Dermis microvascular lymphatic vessel endothelial cell (primary cell): Measurements from ENCODE around the gene ALG1. TPM values are rescaled to one million over a fixed set of nuclear protein-coding genes. Genes with fewer than 3 reads are reported as not detected.
A peak's percentile ranks its signal among the peaks of the same experiment; 100 is the strongest.
"Not testable (repeated sequence)": the region's sequence is repeated elsewhere in the genome, so short reads cannot be mapped to it uniquely, and the experiment has no call there.

ENCODE experiments used
- DNase-seq, 2 donors: peaks; one replicate each; pipeline versions ENCODE4 v3.0.0 to v3.0.0-alpha.2; 2010; ENCODE audit warnings: low read depth in 2 of 2
- total RNA-seq: library from RNA; depleted of rRNA; stranded (reverse); fragments of >200 nt; gene quantifications from 2 replicates; pipeline ENCODE4 v1.2.1, GENCODE V29; 2014

Gene ALG1
- total RNA-seq, 1 donor from 2014 or later, result 24.8 TPM

DNA sequence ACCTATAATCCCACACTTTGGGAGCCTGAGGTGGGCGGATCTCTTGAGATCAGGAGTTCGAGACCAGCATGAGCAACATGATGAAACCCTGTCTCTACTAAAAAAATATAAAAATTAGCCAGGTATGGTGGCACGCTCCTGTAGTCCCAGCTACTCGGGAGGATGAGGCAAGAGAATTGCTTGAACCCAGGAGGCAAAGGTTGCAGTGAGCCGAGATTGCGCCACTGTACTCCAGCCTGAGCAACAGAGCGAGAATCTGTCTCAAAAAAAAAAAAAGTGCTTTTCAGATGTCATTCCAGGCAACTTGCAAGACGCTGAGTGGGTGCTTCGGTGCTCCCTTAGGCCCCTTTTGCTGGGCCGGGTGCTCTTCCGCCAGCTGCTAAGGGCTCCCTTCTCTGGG is 27.1 kb upstream of the ALG1 start:
- not testable (repeated sequence) for DNase-seq

DNA sequence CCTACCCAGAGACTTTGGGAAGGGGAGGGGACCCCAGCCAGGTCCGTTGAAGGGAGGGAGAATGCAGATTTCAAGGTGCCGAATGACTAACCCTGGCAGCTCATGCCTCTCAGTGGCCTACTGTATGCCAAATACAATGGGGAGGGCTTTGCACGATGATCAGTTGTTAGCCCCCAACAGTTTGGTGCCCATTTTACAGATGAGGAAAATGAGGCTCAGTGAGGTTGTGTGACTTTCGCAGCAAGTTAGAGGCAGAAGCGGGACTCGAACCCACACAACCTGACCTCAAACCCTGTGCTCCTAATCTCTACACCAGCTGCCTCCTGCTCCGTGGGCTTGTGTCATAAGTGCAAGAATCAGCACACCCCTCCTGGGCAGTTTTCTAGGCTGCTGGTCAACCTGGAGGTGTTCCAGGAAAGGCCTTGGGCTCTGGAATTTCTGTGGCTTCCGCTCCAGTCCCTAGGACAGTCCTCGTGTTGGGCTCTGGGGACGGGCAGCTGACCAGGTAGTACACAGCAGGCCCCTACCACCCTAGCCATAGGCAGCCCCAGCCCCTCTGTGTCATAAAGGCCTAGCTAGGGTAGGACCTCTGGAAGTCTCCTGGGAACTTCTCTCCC is 26.0 kb upstream of the ALG1 start:
- no peak for DNase-seq

DNA sequence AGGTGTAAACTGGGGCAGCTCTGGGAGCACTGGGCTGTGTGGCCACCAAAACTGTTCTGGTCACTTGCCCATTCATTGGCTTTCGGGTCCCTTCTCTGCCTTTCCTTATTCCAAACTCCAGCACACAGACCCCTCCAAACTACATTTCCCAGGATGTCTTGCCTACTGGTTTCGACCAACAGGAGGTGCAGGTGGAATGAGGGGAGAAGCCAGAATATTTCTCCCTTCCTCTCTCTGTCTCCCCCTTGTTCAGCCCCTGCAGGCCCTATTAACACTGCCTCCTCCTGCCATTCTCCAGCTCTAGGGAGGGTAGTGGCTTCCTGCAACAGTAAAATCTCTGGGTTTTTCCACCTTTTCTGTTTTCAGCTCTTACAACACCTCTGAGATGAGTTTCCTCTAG is 24.7 kb upstream of the ALG1 start:
- no peak for DNase-seq

DNA sequence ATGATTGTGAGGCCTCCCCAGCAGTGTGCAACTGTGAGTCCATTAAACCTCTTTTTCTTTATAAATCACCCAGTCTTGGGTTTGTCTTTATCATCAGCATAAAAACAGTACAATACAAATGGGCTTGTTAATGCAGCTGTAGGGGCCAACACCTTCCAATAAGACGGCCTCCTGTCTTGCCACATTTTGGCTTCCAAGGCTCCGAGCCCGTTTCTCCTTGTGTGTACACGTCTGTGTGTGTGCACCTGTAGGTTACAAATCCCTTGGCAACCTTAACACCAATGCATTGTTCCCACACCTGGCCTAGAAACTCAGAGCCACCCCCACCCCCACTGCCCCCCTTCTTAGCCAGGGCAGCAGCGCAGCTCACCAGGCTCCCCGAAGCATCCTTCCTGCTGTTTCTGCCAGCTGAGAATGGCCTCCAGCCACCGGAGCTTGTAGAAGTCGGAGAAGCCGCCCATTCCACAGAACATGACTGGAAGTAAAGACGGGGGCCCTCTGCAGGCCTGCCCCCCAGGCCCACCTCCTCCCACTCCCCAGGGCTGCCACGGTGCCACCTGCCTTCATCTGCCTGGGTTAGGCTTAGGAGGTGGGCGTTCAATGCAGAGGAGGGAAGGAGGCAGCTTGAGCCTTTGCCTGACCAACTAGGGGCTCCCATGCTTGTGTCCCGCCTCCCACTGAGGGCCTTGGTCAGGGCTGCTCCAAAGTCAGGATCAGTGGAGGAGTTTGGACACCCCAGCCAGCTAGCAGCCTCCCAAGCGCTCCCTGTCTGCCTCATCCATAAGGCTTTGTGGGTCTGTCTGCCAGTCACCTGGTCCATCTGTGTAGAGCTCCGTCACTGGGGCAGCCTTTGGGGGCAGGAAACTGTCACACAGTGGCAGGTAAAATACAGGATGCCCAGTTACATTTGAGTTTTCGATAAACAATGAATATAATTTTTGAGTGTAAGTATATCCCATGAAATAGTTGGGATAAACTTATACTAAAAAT is 16.5 kb upstream of the ALG1 start:
- DNase-seq, result no peak

DNA sequence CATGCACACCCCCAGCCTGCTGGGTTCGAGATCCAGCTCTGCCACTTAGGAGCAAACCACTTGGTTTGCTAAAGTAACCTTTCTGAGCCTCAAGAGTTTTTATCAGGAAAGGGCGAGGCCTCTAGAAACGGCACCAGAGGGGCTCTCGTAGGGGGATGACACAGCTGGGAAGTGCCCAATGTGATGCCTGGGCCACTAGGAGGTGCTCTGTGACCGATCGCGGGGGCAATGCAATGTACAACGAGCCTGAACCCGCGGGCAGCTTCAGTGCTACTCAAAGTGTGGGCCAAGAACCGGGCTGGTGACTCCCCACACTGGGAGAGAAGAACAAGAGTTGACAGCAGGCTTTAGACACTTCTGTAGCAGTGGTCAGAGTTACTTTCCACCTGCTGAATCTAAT is 15.3 kb upstream of the ALG1 start:
- DNase-seq, result peak; percentile 10 to 40

DNA sequence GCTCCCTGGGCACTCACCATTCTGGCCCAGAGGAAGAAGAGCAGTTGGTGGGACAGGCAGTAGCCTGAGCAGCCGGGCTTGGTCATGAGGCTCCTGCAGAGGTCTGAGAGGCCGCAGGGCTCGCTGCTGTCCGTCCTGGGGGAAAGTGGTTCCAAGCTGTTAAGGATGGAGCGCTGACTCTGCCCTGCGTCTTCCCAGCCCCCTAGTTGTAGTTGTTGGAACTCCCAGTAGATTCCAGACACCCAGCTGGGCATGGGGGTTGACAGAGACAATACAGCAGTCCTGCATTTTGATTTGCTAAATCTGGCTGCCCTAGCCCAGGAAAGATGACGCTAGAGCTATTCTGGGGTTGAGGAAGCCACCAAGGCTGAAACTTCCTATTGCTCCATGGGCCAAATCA is 13.2 kb upstream of the ALG1 start:
- DNase-seq, result peak in 1 of 2 donors; percentile 21

DNA sequence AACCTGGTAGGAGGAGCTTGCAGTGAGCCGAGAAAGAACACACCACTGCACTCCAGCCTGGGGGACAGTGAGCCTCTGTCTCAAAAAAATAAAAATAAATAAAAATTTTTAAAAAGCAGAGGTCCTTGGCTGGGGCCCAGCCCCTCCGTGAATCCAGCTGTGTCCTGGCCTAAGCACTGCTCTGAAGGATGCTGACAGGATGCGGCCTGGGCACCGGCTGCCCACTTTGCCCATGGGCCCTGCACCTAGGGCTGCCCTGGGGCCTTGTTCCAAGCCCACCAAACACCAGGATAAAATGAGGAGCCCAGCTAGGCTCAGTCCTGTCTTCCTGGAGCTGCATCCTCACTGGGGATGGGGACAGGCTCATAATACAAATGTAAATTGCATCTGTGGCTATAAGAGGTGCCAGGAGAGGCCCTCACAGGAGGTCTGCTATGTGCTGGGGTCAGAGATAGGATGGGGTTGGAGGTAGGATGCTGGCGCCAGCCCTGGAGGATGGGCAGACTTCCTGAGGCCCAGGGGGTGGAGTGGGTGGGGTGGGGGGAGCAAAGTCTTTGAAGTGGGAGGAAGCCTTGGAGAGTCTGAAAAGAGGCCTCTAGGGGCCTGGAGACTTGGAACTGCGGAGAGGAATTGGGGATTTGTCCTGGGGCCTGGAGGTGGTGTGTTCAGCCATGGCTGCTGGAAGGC is 12.1 kb upstream of the ALG1 start:
- no peak for DNase-seq

DNA sequence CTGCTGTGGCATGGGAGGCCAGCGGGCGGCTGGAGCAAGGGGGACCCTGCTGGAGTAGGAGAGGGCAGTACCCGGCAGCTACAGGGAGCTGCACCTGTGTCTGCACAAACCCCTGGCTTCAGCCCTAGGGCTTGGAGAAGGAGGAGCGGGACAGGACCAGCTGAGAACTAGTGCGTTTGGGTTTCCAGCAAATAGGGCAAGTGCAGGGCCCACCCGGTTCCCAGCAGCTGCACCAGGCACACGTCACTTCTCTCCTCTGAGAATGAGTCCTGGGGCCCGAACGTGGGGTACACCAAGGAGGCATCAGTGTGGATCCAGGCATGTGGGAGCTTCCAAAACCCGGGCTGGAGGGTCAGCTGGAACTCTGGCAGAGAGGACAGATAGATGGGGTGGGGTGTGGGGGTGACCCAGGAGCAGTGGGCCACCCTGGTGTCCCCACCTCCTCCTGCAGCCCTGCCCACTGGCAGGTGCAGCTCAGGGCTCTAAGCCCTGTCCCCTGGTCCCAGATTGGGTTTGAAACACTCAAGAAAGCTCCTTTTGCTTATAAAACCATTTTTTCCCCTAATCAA is 11.5 kb upstream of the ALG1 start:
- no peak for DNase-seq

DNA sequence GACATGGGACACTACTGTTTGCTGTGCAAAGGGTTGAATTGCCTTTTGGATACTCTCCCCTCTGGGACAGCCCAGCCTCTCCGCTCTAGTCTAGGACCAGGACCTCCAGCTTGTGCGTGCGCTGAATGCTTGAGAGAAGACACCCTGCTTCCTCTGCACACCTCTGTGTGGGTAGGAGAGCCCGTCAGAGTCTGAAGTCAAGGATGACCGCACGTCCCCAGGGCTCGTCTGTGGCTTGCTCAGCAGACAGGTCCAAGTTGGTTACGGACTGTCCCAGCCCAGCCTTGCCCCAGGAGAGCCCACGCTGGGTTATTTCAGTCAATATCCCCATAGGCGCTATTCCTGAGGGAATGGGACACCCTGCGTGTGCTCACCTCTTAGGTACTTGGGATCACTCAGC is 9.6 kb upstream of the ALG1 start:
- DNase-seq, result no peak

DNA sequence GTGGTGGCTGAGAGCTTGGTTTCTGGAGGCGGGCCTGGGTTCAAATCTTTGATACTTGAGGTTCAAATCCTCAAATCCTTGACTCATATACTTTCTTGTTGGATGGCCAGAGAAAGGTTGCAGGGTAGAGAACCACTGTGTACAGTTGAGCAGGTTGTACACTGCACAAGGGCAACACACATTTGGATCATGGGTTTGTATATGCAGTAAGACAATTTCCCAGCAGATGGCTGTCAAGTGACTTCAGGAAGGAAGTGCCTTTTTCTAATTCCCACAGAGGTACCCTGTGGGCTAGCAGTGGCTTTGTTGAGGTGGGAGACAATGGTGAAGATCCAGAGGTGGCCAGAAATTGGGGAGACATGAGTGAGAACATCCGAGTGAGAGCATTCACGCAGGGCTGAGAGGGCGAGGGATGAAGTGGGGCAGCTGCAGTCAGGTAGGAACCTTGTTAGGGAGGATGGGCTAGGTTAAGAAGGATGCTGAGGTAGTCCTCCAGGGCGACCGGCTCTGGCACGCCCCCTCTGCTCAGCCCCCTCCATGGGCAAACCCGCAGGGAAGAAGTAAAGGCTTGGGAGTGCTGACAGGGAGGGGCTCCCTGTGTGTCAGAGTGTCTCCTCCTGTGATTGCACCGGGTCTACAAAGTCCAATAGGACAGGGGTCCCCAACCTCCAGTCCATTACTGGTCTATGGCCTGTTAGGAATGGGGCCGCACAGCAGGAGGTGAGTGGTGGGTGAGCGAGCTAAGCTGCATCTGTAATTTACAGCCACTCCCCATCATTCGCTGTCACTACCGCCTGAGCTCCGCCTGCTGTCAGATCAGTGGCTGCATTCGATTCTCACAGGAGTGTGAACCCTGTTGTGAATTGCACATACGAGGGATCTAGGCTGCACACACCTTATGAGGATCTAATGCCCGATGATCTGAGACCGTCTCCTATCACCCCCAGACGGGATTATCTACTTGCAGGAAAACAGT is 8.6 kb upstream of the ALG1 start:
- DNase-seq, result no peak

DNA sequence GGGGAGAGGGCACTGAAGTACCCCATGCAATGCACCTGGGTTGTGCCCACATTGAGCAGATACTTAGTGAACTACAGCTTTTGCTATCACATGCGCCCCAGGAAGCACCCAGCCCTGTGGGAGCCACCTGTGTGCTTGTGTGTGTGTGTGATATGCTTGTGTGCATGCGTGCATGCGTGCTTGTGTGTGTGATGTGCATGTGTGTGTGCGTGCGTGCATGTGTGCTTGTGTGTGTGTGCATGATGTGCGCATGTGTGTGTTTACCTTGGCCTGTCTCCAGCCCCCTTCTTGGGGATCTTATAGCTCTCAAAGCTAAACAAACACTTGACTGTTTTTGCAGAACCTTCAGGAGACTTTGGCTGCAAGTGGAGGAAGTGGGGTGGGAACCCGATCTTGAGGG is 6.7 kb upstream of the ALG1 start:
- DNase-seq, result no peak

DNA sequence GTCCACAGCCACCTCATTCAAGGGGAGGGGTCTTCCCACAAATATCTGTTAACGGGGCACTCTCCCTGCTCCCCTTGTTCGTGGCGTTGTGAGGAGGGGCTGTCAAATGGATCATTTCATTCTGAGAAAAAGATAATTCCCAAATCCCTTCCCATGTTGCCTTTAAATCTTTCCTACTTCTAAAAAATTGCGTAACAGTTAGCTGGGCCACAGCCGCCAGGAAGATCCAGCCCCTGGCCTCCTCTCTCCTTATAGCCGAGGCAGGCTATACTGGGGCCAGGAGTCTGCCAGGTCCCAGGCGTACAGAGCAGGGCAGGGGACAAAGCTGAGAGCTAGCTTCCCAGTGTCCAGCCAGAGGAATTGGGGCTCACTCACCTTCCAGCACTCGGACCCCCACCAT is 6.3 kb upstream of the ALG1 start:
- DNase-seq, result no peak

DNA sequence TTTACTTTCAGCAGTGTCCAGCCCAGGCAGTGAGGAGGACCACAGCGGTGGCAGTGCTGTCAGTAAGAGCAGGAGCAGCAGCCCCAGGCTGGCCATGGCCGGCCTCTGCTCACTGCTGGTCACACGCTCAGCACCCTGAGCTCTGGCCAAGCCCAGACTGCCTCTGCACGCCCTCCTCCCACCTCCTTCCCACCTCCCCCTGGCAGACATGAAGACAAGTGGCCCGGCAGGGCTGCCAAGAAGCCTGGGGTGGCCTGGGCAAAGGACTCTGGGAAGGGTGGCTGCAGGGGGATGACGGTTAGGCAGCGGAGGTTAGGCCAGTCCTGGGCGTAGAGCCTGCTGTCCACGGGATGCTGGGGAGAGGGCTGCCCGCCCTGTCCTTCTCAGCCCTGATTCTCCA is 5.8 kb upstream of the ALG1 start, which contains the start of gene C16orf89:
C16orf89 (minus strand) TSS at position 144 of the 400 bp plus-strand sequence; CDS start at position 96, 48 bp downstream.
- no peak for DNase-seq

DNA sequence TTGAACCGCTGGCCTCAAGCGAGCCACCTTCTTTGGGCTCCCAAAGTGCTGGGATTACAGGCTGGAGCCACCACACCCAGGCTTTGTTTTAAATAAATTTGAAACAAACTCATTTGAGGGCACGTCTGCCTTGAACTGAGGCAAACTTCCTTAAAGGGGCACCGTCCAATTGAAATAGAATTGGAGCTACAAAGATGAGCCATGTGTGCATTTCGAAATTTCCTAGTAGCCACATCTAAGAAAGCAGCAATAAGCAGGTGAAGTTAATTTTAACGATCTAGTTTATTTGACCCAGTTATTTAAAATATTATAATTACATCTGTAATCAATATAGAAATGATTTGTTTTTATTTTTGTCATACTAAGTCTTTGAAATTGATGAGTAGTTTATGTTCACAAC is 5.1 kb upstream of the ALG1 start:
- DNase-seq, result no peak

DNA sequence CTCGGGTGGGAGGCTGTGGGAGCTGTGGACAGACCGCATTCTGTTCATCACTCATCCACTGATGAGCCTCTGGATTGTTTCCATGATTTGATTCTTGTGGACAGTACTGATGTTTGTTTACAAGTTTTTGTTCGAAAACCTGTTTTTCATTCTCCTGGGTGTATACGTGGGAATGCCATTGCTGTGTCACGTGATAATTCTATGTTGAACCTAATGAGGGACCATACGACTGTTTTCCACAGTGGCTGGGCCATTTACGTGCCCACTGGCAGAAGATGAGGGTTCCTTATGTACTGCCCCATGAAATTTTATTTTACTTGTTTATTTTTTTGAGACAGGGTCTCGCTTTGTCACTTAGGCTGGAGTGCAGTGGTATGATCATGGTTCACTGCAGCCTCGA is 2.6 kb upstream of the ALG1 start:
- no peak for DNase-seq

DNA sequence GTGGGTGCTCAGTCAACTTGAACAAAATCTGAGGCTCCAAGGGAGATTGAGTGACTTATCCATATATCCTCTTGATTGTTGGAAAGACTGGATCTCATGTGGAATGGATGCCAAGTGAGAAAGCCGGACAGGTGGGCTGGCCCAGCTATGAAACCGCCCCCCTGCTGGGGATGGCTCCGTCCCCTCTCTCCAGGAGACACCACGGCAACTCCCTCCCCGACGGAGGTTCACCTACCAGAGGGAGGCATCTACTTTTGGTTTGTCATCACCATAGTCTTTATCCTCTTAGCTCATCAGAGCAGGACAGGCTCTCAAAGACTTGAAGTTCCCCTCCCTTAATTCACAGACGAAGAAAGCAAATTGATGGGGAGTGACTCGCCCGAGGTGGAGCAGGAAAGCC is 1.8 kb upstream of the ALG1 start:
- DNase-seq, result no peak

DNA sequence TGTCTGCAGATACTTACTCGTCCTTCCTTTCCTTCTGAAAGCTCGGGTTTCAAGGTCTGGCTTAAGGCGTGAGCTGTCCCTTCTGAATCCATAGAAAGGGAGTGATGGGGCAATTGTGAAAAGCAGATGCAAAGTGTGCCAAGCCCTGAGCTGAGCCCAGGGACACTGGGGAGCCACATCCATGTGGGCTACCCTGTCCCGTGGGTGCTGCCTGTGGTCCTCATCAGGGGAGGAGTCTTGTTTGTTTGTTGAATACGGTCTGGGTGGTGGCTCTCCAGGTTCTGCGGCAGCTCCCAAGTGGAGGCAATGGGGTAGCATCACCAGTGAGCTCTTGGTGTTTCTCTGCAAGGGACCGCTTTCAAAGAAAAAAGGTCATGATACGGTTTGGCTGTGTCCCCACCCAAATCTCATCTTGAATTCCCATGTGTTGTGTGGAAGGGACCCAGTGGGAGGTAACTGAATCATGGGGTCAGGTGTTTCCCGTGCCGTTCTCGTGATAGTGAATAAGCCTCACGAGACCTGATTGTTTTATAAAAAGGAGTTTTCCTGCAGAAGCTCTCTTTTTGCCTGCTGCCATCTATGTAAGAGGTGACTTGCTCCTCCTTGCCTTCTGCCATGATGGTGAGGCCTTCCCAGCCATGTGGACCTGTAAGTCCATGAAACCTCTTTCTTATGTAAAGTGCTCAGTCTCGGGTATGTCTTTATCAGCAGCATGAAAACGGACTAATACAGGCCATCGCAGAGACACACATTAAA is 1.0 kb upstream of the ALG1 start:
- DNase-seq, result no peak

DNA sequence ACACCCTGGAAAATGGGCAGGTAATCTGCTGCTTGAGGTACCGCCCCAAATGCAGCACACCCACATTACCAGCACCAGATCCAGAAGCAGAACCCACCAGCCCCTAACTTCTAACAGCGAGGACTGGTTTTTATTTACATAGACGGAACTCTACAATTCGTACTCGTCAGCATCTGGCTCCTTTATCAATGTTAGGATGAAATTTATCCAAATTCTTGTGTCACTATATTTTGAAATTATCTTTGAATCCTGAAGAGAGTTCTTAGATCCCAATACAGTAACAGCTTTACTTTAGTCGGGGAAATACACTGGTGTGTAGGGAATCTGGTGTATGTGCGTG is 332 bp upstream of the ALG1 start:
- DNase-seq, result no peak

DNA sequence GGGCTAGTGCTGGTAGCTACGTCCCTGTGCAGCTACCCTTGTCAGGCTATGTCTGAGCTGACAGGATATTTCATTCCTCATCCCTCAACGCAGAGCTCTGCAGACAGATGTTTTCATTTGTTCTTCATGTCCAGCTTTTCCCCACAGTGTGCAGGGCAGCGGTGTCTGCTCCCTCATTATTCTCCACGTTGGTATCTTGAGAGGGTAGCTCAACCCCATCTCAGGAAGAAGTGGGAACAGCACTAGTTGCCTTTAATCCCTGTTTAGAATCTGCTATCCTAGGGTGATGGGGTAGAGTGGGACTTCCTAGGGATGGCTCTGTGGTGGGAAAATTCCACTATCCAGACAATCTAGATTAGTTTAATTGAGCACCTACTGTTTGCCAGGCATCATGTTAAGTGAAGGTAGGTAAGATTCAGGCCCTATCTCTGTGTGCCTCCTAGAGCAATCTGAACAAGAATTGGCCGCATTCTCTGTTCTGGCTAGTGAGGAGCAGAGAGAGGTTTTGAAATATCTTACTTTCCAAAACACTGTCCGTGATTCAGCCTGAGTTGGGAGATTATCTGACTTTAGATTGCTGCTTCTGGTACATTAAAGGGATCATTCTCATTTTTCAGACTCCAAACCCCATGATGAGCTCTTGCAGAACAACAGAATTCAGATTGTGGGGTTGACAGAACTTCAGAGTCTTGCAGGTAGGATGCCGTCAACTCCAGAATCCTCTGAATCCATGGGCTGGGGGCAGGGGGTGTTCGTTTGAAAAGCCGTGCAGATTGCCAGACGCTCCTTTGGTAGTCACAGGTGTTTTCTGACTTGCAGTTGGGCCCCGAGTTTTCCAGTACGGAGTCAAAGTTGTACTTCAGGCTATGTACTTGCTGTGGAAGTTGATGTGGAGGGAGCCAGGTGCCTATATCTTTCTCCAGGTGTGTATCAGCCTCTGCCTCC is 963 bp downstream of the ALG1 start:
- no peak for DNase-seq
